Uterus (tissue), 2 donors: ENCODE measurements around the gene LSS.

ENCODE experiments used
- CTCF ChIP-seq, 4 experiments: fragments of 200-600 bp in 2 of 4; fragments of 450-650 bp in 2 of 4; sonication (generic) in 2 of 4; IDR thresholded peaks; one replicate each; pipeline ENCODE4 v1.5.1; 2016 to 2019; ENCODE audit warnings: antibody characterized with exemption in 4 of 4, mild to moderate bottlenecking in 2 of 4, moderate library complexity in 1 of 4
- POLR2A ChIP-seq, 2 donors: fragments of 450-650 bp; IDR thresholded peaks; one replicate each; pipeline ENCODE4 v1.6.1; 2016; ENCODE audit warnings: antibody characterized with exemption in 2 of 2, mild to moderate bottlenecking in 1 of 2, moderate library complexity in 1 of 2

- TF ChIP-seq CTCF (IDR thresholded peaks at IDR 0.05) (no peak), POLR2A (IDR thresholded peaks at IDR 0.05) (no peak)
Measured at GRCh38 chr21:46154955-46155513, 73.5 kb downstream of the LSS start.
